GM12878 (cell line): ENCODE results near the gene TRIAP1. TPM values are rescaled to one million over a fixed set of nuclear protein-coding genes. Genes with fewer than 3 reads are reported as not detected.

Source experiments
- BCL3 ChIP-seq: IDR thresholded peaks from 2 replicates; pipeline ENCODE4 v1.6.1; 2011; ENCODE audit warnings: borderline replicate concordance, low read depth, mild to moderate bottlenecking, moderate library complexity, low read length; ENCODE audit not compliant: insufficient read depth, poor library complexity, severe bottlenecking
- BCLAF1 ChIP-seq: fragments of 450-650 bp; IDR thresholded peaks from 2 replicates; pipeline ENCODE4 v1.6.1; 2017; ENCODE audit warnings: antibody characterized with exemption, mild to moderate bottlenecking, moderate library complexity
- CEBPZ ChIP-seq: fragments of 150-350 bp; IDR thresholded peaks from 2 replicates; pipeline ENCODE4 v1.6.1; 2016; ENCODE audit warnings: low read depth, low read length
- E2F4 ChIP-seq: IDR thresholded peaks from 2 replicates; pipeline ENCODE4 v1.6.1; 2012; ENCODE audit warnings: low read depth, low read length, improper control_type of control experiment
- E4F1 ChIP-seq: fragments of 450-650 bp; IDR thresholded peaks from 2 replicates; pipeline ENCODE4 v1.6.1; 2018; ENCODE audit warnings: borderline replicate concordance, mild to moderate bottlenecking; ENCODE audit not compliant: partially characterized antibody
- FOXK2 ChIP-seq: fragments of 450-650 bp; IDR thresholded peaks from 2 replicates; pipeline ENCODE4 v1.6.1; 2017; ENCODE audit warnings: mild to moderate bottlenecking, moderate library complexity
- HCFC1 ChIP-seq: fragments of 150-350 bp; IDR thresholded peaks from 2 replicates; pipeline ENCODE4 v1.6.1; 2014; ENCODE audit warnings: low read length
- IRF3 ChIP-seq: fragments of 450-650 bp; IDR thresholded peaks from 2 replicates; pipeline ENCODE4 v1.6.1; 2014; ENCODE audit warnings: mild to moderate bottlenecking
- KLF5 ChIP-seq: fragments of 450-650 bp; IDR thresholded peaks from 2 replicates; pipeline ENCODE4 v1.6.1; 2014; ENCODE audit warnings: mild to moderate bottlenecking; ENCODE audit not compliant: partially characterized antibody
- MEF2B ChIP-seq: fragments of 450-650 bp; IDR thresholded peaks from 2 replicates; pipeline ENCODE4 v1.6.1; 2018; ENCODE audit warnings: mild to moderate bottlenecking, moderate library complexity; ENCODE audit not compliant: partially characterized antibody, poor library complexity, severe bottlenecking
- MTA2 ChIP-seq: fragments of 450-650 bp; IDR thresholded peaks from 2 replicates; pipeline ENCODE4 v1.6.1; 2016; ENCODE audit warnings: low read depth, mild to moderate bottlenecking, moderate library complexity
- SP1 ChIP-seq: IDR thresholded peaks from one replicate; pipeline ENCODE4 v1.6.1; 2011; ENCODE audit warnings: low read depth, low read length
- SREBF1 ChIP-seq: IDR thresholded peaks from 2 replicates; pipeline ENCODE4 v1.6.1; 2012; ENCODE audit warnings: mild to moderate bottlenecking, low read length
- TAF1 ChIP-seq: IDR thresholded peaks from 2 replicates; pipeline ENCODE4 v1.6.1; 2011; ENCODE audit warnings: mild to moderate bottlenecking, low read depth, low read length, borderline replicate concordance
- ZNF207 ChIP-seq: fragments of 450-650 bp; IDR thresholded peaks from 2 replicates; pipeline ENCODE4 v1.6.1; 2014; ENCODE audit warnings: antibody characterized with exemption, mild to moderate bottlenecking, borderline replicate concordance
- ZNF384 ChIP-seq: IDR thresholded peaks from 2 replicates; pipeline ENCODE4 v1.6.1; 2012; ENCODE audit warnings: low read depth, mild to moderate bottlenecking, low read length, improper control_type of control experiment, borderline replicate concordance
- ZSCAN29 ChIP-seq: fragments of 450-650 bp; IDR thresholded peaks from 2 replicates; pipeline ENCODE4 v1.6.1; 2017; ENCODE audit warnings: mild to moderate bottlenecking, moderate library complexity
- polyA plus RNA-seq, 11 experiments: library from polyadenylated mRNA; depleted of rRNA in 4 of 11; unstranded in 6 of 11; stranded (reverse) in 5 of 11; fragments of >200 nt; fragmentation: Nextera tagmentation in 4 of 11; fragmentation: Illumina TruSeq in 1 of 11; extraction: Ambion mirVana in 4 of 11; extraction: Trizol in 1 of 11; gene quantifications; 1 replicate in 1 of 11; 2 replicates in 10 of 11; pipeline versions ENCODE4 v1.2.1 to v1.2.3, GENCODE V29; 2011 to 2016; ENCODE audit warnings: inconsistent platforms in 2 of 11, missing spikeins in 2 of 11, low read depth in 1 of 11
- total RNA-seq, 4 experiments: library from RNA; depleted of rRNA in 3 of 4; stranded (reverse); fragments of >200 nt in 3 of 4; fragmentation: Illumina TruSeq in 1 of 4; extraction: Trizol in 1 of 4; gene quantifications; 2 replicates each; pipeline versions ENCODE4 v1.2.1 to v1.2.3, GENCODE V29; 2013 to 2021

Gene TRIAP1
- total and polyA plus RNA-seq, 10 of the 15 experiments (the other 5 are each of a cell fraction or from before 2014, with no cell fraction given), result 44.8 to 346 (median 80.8) TPM

GRCh38 chr12:120437735-120438494, 8.3 kb downstream of the TRIAP1 start, which contains the start of gene COX6A1 (continued):
- no peak for TF ChIP-seq BCL3
- no peak for TF ChIP-seq ZNF207
- TF ChIP-seq E2F4, result no peak
- TF ChIP-seq SREBF1, result no peak
- no peak for TF ChIP-seq ZNF384
- peak; percentile 38 for TF ChIP-seq SP1
- TF ChIP-seq MTA2, result no peak
- TF ChIP-seq MEF2B, result no peak
- TF ChIP-seq FOXK2, result no peak
- TF ChIP-seq HCFC1, result peak; percentile 18; the same call in 1 of the 2 replicates
- no peak for TF ChIP-seq IRF3
- no peak for TF ChIP-seq CEBPZ
- TF ChIP-seq E4F1, result no peak
- no peak for TF ChIP-seq ZSCAN29
- TF ChIP-seq BCLAF1, result no peak
- no peak for TF ChIP-seq KLF5
- peak; percentile 91 for TF ChIP-seq TAF1
